GM18519 (cell line): ENCODE measurements around the gene GPATCH8.

Source experiments
- ATAC-seq: cut with Tn5 transposase; IDR thresholded peaks from one replicate; pipeline ENCODE4 v1.9.1; 2021; ENCODE audit warnings: mild to moderate bottlenecking, moderate library complexity; ENCODE audit not compliant: unreplicated experiment, low FRiP score

GPATCH8 gene

DNA sequence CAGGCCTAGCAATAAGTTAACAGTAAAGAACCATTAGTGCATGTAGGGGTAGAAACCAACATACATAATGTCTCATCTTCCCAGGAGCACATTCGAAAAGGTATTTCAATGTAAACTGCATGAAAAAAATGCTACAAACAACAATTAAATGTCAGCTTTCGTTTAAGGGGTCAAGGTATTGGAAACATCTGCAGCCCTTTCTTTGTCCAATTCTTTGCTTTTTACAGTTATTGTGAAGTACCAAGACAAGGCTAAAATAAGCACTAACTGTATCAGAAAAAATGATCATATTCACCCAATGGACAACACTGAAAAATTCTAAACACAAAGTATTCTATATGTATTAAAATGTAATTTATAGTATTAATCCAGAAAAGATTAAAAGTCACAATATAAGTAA, 37.9 kb downstream of the GPATCH8 start:
- ATAC-seq, result no peak

GRCh38 chr17:44464037-44464436, 39.2 kb downstream of the GPATCH8 start:
- no peak for ATAC-seq

DNA sequence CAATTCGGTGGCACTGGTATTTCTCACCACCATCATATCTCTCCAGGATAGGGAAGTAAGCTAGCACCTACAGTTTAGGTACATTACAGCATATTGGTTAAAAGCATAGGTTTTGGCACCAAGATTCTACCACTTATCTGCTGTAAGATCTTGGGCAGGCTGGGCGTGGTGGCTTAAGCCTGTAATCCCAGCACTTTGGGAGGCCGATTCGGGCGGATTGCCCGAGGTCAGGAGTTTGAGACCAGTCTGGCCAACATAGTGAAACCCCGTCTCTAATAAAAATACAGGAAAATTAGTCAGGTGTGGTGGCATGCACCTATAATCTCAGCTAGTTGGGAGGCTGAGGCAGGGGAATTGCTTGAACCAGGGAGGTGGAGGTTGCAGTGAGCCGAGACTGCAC, 51.4 kb downstream of the GPATCH8 start:
- no peak for ATAC-seq

DNA sequence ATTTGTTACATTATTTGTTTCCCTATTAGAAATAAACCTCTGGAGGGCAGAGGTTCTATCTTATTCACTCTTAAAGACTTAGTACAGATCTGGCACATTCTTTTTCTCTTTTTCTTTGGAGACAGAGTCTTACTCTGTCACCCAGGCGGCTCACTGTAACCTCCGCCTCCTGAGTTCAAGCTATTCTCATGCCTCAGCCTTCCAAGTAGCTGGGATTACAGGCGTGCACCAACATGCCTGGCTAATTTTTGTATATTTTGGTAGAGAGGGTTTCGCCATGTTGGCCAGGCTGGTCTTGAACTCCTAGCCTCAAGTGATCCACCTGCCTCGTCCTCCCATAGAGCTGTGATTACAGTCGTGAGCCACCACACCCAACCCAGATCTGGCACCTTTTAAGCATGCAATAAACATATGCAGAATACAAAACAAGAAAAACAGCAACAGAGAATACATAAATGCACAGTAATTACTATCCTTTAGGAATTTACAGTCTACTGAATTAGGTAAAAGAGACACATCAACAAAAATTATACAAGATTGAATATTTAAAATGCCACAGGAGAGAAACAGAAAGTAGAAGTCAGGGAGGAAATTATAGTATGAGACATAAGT, 52.1 kb downstream of the GPATCH8 start:
- no peak for ATAC-seq

DNA sequence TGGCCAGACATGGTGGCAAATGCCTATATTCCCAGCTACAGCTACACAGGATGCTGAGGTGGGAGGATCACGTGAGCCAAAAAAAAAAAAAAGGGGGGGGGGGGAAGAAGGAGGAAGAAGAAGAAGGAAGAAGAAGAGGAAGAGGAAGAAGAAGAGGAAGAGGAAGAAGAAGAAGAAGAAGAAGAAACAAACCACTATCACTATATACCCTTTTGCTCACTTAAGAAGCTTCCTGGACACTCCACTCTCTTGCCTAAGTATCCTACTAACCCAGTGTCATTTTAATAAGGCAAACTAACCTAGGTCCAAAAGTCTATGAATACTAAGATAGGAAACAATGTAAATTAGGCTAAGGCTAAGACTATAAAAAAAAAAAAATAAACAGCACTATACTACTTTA, 54.8 kb downstream of the GPATCH8 start:
- ATAC-seq, result no peak

- ATAC-seq, result no peak
Measured at GRCh38 chr17:44444735-44445105, 58.5 kb downstream of the GPATCH8 start.

DNA sequence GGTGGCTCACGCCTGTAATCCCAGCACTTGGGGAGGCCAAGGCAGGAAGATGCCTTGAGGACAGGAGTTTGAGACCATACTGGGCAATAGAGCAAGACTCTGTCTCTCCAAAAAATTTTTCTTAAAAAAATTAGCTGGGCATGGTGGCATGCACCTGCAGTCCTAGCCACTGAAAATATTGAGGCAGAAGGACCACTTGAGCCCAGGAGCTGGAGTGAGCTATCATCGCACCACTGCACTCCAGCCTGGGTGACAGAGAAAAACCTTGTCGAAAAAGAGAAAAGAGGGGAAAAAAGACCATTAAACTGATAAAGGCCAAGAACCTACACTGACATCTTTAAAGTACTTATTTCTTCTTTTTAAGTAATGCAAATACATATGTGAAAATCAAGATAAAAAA, 60.4 kb downstream of the GPATCH8 start:
- no peak for ATAC-seq

- no peak for ATAC-seq
Measured at GRCh38 chr17:44439168-44439567, 64.0 kb downstream of the GPATCH8 start.

DNA sequence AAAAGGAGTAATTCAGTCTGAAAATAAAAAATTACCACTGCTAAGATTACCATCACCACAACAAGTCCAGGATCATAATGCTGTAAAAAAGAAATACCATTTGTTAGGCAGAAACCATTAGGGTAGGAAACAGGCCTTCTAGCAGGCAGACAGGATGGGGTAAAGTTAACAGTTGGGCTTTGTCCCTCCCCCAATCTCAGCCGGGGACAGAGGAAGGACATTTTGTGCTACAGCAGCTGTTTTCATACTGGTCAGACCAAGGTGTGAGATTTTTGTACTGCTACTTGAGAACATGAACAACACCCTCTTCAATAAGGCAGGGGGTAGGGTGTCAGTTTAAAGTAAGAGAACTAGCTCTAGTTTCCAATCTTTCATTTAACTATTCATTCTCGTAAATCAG, 64.6 kb downstream of the GPATCH8 start:
- no peak for ATAC-seq

DNA sequence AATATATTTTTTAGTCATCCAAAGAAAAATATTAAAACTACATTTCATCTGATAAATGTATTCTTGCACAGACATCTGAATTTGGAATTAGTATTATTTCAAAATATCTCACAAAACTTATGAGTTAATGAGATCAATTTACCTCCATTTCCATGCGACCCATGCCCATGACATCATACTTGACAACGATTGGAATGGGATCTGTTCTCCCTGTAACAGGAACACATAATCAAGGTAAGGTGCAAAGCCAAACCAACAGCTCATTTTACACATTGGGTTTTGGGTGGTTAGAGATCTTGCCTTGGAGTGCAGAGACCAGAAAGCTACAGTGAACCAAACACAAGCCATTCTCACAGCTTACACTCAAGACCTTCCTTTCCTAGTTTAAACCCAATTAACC, 66.9 kb downstream of the GPATCH8 start:
- ATAC-seq, result no peak

DNA sequence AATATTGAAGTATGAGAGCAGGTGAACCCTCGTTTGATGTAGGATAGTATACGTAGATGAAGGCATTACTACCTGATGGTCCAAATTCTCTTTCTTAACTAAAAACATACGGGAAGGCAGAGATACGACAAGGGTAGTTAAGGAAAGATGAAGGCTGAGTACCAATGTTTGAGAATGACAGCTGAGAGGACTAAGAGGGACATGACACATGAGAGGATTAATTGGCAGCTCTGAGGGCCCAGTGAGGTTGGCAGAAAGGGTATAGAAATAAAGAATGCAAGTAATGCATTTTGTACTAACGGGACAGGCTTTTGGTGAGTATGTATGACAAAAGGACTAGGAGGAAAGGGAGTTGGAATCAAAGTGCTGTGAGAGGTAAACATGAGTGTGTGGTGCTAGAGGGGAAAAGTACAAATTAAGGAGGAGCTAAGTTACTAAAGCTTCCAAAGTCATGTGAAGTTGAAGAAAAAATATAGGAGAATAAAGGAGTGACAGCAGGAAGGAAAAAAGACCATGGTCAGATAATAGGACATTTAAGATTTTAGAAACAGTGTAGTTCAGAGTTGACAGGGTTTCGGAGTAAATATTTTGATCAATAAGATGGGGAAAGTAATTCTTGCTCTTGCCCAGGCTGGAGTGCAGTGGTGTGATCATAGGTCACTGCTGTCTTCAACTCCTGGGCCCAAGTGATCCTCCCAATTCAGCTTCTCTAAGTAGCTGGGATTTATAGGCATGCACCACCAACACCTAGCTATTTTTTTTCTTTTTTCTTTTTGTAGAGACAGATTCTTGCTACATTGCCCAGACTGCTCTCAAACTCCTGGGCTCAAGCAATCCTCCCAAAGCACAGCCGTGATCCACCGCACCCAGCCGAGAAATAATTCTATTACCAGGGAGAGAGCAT, 70.7 kb downstream of the GPATCH8 start:
- no peak for ATAC-seq

DNA sequence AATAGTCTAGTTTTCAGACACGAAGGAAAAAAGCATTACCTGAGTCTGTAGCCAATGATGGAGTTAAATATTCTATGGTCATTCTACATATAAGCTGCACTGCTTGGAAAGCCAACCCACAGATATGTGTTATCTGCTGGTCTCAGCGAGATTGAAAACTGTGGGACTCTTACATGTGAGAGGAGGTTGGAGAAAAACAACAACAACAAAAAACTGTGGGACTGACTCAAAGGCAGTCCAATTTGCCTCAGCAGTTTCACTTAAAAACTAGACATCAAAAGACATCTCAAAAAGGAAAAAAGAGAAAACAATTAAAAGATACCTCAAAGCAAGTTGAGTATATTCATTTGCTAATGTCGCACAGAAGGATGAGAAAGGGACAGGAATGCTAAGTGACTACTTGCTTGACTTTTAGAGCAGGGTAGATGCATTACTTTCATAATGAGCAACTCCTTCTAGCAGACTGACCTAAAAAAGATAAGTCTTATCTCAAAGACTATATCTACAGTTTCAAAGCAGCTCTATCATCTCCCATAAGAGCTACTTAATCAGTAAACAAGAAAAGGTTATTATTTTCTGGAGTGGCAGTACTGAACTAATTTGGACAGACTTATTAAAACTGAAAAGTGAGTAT, 78.3 kb downstream of the GPATCH8 start:
- no peak for ATAC-seq

GRCh38 chr17:44417553-44417952, 85.7 kb downstream of the GPATCH8 start:
- no peak for ATAC-seq

DNA sequence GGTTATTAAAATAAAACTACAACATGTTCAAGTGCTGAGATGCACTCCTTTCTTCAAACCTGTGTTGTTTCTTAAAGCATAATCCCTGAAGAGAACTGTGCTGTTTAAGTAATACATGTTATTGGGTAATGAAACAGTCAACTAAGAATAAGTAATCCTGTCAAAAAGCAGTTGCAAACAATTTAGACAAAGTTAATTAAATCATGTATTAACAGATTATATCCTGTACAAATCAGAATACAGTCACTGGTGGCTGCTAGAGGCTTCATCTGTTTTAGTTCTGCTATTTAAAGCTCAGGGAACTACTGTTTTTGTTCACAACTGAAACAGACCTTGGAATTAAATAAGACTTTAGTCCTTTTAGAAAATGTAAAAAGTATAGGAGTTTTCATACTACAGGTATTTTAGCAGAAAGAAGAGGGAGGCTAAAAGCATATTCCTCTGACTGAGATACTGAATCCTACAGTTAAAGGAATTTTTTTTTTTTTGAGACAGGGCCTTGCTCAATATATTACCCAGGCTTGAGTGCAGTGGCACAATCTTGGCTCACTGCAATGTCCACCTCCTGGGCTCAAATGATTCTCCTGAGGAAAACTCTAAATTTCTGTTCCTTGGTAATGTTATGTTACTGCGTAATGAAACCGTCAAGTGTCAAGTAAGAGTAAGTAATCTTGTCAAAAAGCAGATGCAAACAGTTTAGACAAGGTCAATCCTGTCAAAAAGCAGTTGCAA, 86.5 kb downstream of the GPATCH8 start:
- no peak for ATAC-seq

- ATAC-seq, result no peak
Measured at GRCh38 chr17:44414394-44415155, 88.6 kb downstream of the GPATCH8 start.

- ATAC-seq, result no peak
Measured at GRCh38 chr17:44409309-44410028, 93.7 kb downstream of the GPATCH8 start.

DNA sequence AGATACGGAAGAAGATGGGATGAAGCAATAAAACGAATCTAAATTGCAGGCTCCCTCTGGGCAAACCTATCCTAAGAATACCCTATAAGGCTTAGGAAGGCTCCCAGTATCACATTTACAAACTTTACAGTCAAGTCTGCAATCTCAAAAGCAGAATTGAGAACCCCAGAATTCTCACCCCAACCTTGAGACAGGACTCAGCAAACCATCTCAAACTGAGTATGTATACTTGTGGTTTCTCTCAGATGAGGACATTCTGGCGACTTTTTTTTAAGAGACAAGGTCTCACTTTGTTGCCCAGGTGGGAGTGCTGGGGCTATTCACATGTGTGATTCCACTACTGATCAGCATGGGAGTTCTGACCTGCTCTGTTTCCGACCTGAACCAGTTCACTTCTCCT, 94.4 kb downstream of the GPATCH8 start:
- no peak for ATAC-seq

- ATAC-seq, result no peak
Measured at GRCh38 chr17:44402564-44403172, 100.5 kb downstream of the GPATCH8 start.

- ATAC-seq, result no peak
Measured at GRCh38 chr17:44400226-44400847, 102.9 kb downstream of the GPATCH8 start.
